GM12801 (cell line): ENCODE measurements around the gene CIAO1.

Experiments
- CTCF ChIP-seq: IDR thresholded peaks from one replicate; pipeline ENCODE4 v1.5.1; 2011; ENCODE audit warnings: control low read depth; ENCODE audit not compliant: insufficient read length; ENCODE audit errors: extremely low read depth

Gene CIAO1

DNA sequence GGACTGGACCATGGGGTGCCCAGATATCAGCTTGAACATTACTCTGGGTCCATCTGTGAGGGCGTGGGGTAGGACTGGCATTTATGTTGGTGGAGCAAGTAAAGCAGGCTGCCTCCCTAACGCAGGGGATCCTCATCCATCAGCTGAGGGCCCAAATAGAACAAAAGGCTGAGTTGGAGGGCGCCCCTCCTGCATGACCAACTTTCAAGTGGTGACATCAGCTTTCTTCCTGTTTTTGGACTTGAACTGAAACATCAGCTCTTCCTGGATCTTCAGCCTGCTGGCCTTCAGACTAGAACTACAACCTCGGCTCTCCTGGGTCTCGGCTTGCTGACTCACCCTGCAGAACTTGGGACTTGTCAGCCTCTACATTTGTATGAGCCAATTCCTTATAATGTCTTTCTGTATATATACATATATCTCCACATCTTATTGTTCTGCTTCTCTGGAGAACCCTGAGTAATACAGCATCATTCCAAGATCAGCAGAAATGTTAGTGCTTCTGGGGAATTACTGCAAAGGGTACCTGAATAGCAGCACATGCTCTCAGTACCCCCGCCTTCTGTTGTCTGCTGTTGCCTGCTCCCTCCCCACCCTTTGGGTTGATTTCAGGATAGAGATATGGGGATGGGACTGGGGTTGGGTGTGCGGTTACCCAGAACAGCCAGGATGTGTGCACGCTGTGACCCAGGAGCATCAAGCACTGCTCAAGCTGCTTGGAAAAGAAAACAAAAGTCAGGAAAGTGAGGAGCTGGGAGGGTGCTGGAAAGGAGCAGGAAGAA is 20.2 kb upstream of the CIAO1 start:
- no peak for TF ChIP-seq CTCF

GRCh38 chr2:96247009-96247408 is 19.0 kb upstream of the CIAO1 start:
- no peak for TF ChIP-seq CTCF

- no peak for TF ChIP-seq CTCF
Observed at GRCh38 chr2:96247896-96248295, 18.1 kb upstream of the CIAO1 start.

DNA sequence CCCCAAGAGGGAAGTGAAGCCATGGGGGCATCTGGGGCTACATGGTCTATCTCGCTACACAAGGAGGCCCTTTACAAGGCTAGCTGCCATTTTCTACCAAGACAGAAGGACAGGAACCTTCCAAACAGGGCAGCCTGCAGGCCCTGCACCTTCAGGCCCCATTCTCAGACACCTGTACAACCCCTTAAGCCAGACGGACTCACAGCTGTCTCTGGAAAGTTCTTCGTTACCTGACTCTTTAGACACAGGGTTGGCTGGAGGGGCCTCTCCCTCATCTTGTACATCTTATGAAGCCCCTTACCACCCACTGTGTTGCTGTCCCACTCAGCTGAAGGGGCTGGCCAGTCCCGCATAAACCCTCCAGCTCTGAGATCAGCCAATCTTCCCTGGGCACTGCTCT is 17.4 kb upstream of the CIAO1 start:
- no peak for TF ChIP-seq CTCF

GRCh38 chr2:96249654-96250053 is 16.4 kb upstream of the CIAO1 start:
- TF ChIP-seq CTCF: no peak

DNA sequence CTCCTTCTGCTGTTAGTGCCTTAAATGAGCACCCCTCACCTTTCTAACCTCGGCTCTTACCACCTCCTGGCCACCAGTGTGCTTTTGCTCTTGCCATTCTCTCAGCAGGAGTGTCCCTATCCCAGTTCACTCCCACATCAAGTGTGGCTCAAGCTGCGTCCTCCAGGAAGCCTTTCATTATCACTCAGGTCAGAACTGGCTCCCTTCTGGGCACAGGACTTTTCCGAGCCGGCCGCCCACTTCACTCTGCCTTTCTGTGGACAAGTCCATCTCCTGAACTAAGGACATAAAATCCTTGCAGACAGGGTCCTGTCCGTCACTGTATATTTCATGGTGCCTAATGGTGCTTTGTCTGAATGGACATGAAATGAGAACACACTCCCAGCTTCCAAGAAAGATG is 15.8 kb upstream of the CIAO1 start:
- TF ChIP-seq CTCF: no peak

DNA sequence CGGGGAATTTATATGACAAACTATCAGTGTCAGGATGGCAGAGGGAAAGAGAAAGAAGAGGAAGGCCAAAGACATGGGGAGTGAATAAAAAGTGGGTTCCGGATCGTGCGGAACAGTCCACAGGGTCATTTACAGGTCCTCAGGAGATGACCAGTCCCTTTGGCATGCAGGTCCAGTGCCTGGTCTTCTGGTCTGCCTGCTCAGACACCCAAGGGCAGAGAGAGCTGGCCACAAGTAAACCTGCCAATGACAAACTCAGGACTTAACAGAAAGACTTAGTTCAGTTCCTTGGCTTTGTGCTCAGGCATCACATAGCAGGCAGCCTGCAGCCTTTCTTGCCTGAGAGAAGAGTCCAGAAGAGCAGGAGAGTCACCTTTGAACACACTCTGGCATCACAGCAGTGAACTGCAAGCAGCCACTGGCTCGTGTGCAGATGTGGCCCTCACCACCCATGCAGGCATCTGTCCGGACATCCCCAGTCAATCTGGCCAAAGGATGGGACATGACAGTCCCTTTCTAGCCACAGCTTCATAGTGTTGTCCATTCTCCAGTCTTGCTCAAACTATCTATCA is 14.2 kb upstream of the CIAO1 start:
- no peak for TF ChIP-seq CTCF

DNA sequence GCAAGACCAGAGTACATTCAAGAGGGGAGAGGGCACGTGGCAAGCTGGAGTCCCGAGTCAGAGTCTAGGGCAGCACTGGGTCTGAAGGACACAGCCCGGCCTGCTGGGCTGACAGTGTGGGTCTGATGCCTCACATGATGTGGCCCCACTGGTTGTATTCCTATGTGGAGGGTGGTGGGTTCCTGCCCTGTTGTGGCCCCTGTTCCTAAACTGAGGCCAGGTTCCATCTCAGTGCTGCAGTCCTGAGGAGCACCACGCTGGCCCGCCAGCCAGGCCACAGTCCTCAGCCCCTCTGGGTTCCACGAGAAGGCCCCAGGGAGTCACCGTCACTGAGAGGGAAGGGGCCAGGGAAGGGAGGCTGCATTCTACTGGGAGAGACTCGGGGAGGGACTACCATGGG is 13.5 kb upstream of the CIAO1 start:
- TF ChIP-seq CTCF: no peak
